ENCODE measurements around the gene POLN.

Gene POLN

GRCh38 chr4:2154215-2154740, 87.6 kb downstream of the POLN start:
- no peak for TF ChIP-seq CTCF (conservative IDR thresholded peaks at IDR 0.05)
- no peak overlapping the region for H3K27ac ChIP-seq

- no peak overlapping the region for H3K27ac ChIP-seq
- TF ChIP-seq CTCF (conservative IDR thresholded peaks at IDR 0.05), result no peak
Measured at GRCh38 chr4:2151544-2151943, 90.4 kb downstream of the POLN start.

- no peak for TF ChIP-seq CTCF (conservative IDR thresholded peaks at IDR 0.05)
- no peak overlapping the region for H3K27ac ChIP-seq
Measured at GRCh38 chr4:2150076-2150475, 91.8 kb downstream of the POLN start.

- no peak for TF ChIP-seq CTCF (conservative IDR thresholded peaks at IDR 0.05)
- H3K27ac ChIP-seq, result no peak overlapping the region
Measured at GRCh38 chr4:2142630-2143427, 99.1 kb downstream of the POLN start.

GRCh38 chr4:2141762-2142451, 100.0 kb downstream of the POLN start:
- no peak overlapping the region for H3K27ac ChIP-seq
- no peak for TF ChIP-seq CTCF (conservative IDR thresholded peaks at IDR 0.05)

- no peak overlapping the region for H3K27ac ChIP-seq
- TF ChIP-seq CTCF (conservative IDR thresholded peaks at IDR 0.05), result no peak
Measured at GRCh38 chr4:2141022-2141761, 100.7 kb downstream of the POLN start.
